ACHN (cell line): ENCODE data around the gene ATP8A2.
A peak's percentile ranks its signal among the peaks of the same experiment; 100 is the strongest.
"Not testable (repeated sequence)": the region's sequence is repeated elsewhere in the genome, so short reads cannot be mapped to it uniquely, and the experiment has no call there.

Experiments used
- DNase-seq: peaks from one replicate; pipeline ENCODE4 v3.0.0-alpha.2; 2015
- in situ Hi-C: cut with HindIII; loops from 2 replicates; pipeline ENCODE4 v1.10.0; 2017; ENCODE audit warnings: low sequenced_read_pairs, low pct_ligation_motif_present, low pct_unique_long_range_greater_than_20kb

Gene ATP8A2

DNA sequence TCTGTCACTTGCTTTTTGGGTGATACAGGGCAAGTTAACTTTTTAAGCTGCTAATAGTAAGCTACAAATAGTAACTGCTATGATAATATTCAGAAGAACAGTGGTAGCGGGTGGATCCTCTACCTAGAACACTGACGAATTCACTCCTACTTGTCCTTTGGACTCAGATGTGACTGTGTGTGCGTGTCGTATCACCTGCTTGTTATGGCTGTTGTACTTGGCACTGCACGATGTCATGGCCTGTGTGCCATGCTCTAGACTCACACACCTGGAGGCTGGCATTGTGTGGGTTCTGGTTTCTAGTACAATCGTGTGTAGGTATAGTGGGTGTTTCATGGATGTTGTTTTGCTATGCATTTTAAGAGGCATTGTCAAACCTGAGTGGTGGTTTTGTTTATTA lies 130.8 kb downstream of the ATP8A2 start:
- in situ Hi-C loops, result no loop called here
- DNase-seq, result no peak

DNA sequence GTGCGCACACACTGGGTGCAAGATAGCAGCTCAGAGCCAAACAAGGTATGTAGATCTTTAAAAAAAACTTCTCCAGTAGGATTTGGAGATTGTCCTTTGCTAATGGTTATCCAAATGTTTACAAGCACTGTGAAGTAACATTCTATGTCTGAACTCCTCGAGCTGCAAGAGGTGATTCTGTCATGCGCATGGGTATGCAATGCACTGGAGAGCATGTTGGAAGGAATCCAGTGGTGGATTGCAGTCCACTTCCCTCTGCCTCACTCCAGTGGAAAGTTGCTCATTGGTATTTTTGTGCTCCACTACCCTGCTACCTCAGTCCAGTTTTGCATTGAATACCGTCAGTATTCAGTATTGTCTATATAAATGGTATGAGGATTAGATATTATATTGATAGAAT lies 132.1 kb downstream of the ATP8A2 start:
- in situ Hi-C loops, result no loop called here
- no peak for DNase-seq

DNA sequence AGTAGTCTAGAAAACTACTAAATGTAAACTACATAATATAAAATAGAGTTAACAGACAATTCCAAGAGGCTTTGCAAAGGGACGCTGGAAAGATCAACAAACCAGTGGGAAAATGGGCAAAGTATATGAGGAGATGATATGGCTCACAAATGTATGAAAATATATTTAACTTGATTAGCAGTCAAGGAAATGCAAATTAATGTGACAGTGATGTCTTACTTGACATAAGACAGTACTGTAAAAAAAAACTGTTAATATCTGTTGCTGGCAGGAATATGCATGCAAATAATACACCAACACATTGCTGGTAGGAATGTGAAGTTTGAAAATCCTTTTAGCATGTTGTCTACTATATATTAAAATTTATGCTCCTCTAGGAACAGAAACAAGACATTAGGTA lies 136.1 kb downstream of the ATP8A2 start:
- in situ Hi-C loops, result no loop called here

DNA sequence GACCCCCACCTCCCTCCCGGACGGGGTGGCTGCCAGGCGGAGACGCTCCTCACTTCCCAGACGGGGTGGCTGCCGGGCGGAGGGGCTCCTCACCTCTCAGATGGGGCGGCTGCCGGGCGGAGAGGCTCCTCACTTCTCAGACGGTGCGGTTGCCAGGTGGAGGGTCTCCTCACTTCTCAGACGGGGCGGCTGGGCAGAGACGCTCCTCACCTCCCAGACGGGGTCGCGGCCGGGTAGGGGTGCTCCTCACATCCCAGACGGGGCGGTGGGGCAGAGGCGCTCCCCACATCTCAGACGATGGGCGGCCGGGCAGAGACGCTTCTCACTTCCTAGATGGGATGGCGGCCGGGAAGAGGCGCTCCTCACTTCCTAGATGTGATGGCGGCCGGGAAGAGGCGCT lies 141.3 kb downstream of the ATP8A2 start:
- in situ Hi-C loops, DNase-seq: not testable (repeated sequence)

More for the DNA sequence above, 136.1 kb downstream of the ATP8A2 start:
- no peak for DNase-seq

DNA sequence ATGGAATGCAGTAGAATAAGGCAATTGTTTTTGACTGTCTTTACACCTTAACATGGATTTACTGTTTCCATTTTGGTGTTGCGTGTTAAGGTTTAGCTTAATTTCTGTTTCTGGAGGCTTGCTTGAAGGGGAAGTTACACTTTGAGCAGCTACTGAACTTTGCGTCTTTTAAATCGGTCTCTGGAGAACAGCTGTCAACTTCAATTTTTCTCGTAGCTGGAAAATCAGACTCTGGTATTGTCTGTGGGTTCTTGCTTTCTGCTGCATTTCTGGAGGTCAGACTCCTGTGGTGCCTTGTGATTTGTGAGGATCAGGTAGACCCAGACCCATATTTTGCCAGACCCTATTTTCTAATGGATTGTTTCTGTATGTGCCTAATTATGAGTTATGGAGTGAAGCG lies 146.7 kb downstream of the ATP8A2 start:
- in situ Hi-C loops, result no loop called here

GRCh38 chr13:25525884-25526283 lies 154.1 kb downstream of the ATP8A2 start:
- DNase-seq, result no peak
- in situ Hi-C loops, result no loop called here

More for the DNA sequence above, 146.7 kb downstream of the ATP8A2 start:
- no peak for DNase-seq

DNA sequence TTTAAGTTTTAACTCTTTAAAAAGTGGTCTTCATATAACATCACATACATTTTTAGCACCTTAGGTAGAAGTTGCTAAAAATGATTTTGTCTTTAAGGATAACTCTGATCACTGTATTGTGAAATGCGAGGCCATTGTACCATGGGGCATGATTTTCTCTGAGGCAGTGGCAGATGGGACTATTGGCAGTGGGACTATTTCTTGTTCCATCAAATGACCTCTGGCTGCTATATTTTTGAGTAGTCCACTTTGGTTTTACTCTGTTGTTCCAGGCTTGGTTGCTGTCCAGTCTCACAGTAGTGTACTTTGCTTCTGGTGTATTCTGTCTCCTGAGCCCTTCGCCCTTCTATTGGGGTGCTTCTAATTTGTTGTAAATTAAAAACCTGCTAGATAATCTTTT lies 156.5 kb downstream of the ATP8A2 start:
- DNase-seq, result no peak
- in situ Hi-C loops, result no loop called here

DNA sequence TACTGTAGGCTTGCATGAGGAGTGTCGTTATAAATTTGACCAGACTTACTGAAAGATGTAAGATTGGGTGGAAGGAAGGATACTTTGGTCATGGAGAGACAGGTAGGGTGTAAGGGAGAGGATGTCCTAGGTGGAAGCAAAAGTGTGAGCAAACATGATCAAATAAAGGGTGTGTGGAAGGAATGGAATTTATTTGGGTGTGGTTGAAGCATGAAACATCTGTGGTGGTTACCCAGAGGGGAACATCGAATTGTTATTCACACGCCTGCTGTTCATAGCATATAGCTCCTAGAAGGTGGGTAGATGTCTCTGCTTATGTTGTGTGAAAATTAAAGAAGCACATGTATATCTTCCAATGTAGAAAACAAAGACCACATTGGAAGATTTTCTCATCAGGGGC lies 157.7 kb downstream of the ATP8A2 start:
- no peak for DNase-seq
- in situ Hi-C loops, result no loop called here

GRCh38 chr13:25538276-25538675 lies 166.5 kb downstream of the ATP8A2 start:
- in situ Hi-C loops, result no loop called here
- no peak for DNase-seq

DNA sequence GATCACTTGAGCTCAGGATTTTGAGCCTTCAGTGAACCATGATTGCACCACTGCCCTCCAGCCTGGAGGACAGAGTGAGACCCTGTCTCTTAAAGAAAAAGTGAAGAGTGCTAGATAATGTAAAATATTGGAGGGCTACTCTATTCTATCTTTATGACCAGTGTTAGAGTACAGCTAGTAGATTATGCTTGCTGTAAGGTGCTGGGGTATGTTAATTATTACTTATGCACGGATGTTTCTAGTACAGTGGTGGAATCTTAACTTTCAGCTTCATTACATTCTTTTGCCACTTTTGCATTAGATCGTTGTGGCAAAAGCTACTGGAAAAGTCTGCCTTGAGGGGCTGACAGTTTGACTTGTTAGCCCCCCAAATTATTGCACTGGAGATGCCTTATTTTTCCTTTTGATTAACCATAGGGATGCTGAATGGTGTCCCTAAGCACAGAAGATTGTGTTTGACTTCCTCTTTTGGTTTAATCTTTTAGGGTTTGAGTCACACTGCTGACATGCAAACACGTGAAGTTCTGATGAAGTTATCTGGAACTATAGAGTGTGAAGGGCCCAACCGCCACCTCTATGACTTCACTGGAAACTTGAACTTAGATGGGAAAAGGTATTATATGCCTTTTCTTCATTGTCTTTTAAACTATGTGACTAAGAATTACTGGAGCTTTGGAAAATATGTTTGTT lies 169.8 kb downstream of the ATP8A2 start:
- peak; percentile 2 for DNase-seq
- in situ Hi-C loops, result no loop called here

GRCh38 chr13:25548991-25549390 lies 177.2 kb downstream of the ATP8A2 start:
- in situ Hi-C loops, DNase-seq: not testable (repeated sequence)

- DNase-seq, result no peak
- in situ Hi-C loops, result no loop called here
Observed at GRCh38 chr13:25561812-25562211, 190.0 kb downstream of the ATP8A2 start.

GRCh38 chr13:25570185-25570584 lies 198.4 kb downstream of the ATP8A2 start:
- in situ Hi-C loops, result no loop called here
- DNase-seq, result no peak

GRCh38 chr13:25571237-25571636 lies 199.5 kb downstream of the ATP8A2 start:
- no peak for DNase-seq
- in situ Hi-C loops, result no loop called here

- in situ Hi-C loops, DNase-seq: not testable (repeated sequence)
Observed at GRCh38 chr13:25572171-25572570, 200.4 kb downstream of the ATP8A2 start.

- in situ Hi-C loops, result no loop called here
- DNase-seq, result peak; percentile 85
Observed at GRCh38 chr13:25574437-25575411, 202.9 kb downstream of the ATP8A2 start.

DNA sequence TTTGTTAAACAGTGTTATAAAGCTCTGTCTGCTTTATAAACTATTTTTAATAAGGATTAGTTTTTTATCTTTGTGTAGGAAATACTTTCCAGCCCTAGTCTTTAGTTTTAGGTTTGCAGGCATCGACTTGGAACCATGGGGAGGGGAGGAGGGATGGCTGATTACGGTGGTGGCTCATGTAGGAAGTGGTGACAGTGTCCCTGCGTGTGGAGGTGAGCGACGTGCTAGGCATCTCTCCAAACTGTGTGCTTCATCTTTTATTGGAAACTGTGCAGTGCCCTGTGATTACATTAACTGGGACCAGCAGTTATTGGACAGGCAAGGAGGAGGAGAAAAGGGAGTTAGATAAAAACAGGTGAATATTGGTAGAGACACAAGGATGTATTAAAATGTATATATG lies 203.8 kb downstream of the ATP8A2 start:
- in situ Hi-C loops, result no loop called here
- no peak for DNase-seq

GRCh38 chr13:25578526-25578925 lies 206.8 kb downstream of the ATP8A2 start:
- in situ Hi-C loops, result no loop called here

GRCh38 chr13:25579221-25579620 lies 207.4 kb downstream of the ATP8A2 start:
- in situ Hi-C loops, result no loop called here

More at GRCh38 chr13:25578526-25578925, 206.8 kb downstream of the ATP8A2 start:
- DNase-seq, result no peak

GRCh38 chr13:25581351-25581750 lies 209.6 kb downstream of the ATP8A2 start:
- in situ Hi-C loops, result no loop called here
- DNase-seq, result no peak

More at GRCh38 chr13:25579221-25579620, 207.4 kb downstream of the ATP8A2 start:
- DNase-seq, result no peak
